ENCODE data around the gene ZNF701.
"Not testable (repeated sequence)": the region's sequence is repeated elsewhere in the genome, so short reads cannot be mapped to it uniquely, and the experiment has no call there.

The ZNF701 gene

DNA sequence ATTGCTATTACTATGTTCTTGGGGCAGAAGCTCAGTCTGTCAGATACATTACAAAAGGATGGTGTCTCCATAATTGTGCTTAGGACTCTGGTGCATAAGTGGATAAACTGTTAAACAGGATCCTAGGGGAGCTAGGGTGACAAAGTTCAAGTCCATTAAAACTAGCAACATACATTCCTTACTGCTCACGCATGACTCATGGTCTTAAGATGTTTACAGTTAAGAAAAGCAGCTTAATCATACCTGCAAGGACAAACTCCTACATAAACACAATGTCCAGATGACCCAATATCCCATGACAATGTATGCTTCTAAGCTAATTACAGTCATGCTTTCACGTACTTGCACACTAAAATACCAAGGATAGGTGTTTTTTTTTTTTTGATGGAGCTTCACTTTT lies 3.5 kb upstream of the ZNF701 start:
- peaks cover 5% of the 10 kb centered on the region for H3K4me1 ChIP-seq (ENCODE audit: control insufficient read depth, insufficient read depth, low read length, unreplicated experiment)
- no peak overlapping the region for H2AFZ ChIP-seq (ENCODE audit: low read length, unreplicated experiment)
- no peaks in the 10 kb centered on the region; the same call in 1 of the 2 replicates for H3K36me3 ChIP-seq (ENCODE audit: insufficient read depth, low read length)
- H3K4me3 ChIP-seq (ENCODE audit: low read depth, low read length): no peak overlapping the region
- H3K27ac ChIP-seq (ENCODE audit: low read depth, low read length): no peak overlapping the region
- H3K27me3 ChIP-seq (ENCODE audit: insufficient read depth, low read length): no peaks in the 10 kb centered on the region
- peaks cover 4% of the 10 kb centered on the region for H3K79me2 ChIP-seq (ENCODE audit: control insufficient read depth, insufficient read depth, low read length, unreplicated experiment)

GRCh38 chr19:52567921-52568320 lies 2.2 kb upstream of the ZNF701 start:
- Histone ChIP-seq H3K4me1 (ENCODE audit: control insufficient read depth, insufficient read depth, low read length, unreplicated experiment) (peaks cover 5% of the 10 kb centered on the region), H3K79me2 (ENCODE audit: control insufficient read depth, insufficient read depth, low read length, unreplicated experiment) (peaks cover 11% of the 10 kb centered on the region), H3K36me3 (ENCODE audit: insufficient read depth, low read length) (no peaks in the 10 kb centered on the region), H3K27ac (ENCODE audit: low read depth, low read length) (no peak overlapping the region), H3K27me3 (ENCODE audit: insufficient read depth, low read length) (no peaks in the 10 kb centered on the region), H3K4me3 (ENCODE audit: low read depth, low read length) (no peak overlapping the region), H2AFZ (ENCODE audit: low read length, unreplicated experiment) (no peak overlapping the region)

GRCh38 chr19:52569638-52569999 lies 468 bp upstream of the ZNF701 start:
- H3K79me2 ChIP-seq (ENCODE audit: control insufficient read depth, insufficient read depth, low read length, unreplicated experiment): peaks cover 11% of the 10 kb centered on the region
- not testable (repeated sequence) for H3K36me3 ChIP-seq (ENCODE audit: insufficient read depth, low read length); H3K4me1 ChIP-seq (ENCODE audit: control insufficient read depth, insufficient read depth, low read length, unreplicated experiment); H3K27me3 ChIP-seq (ENCODE audit: insufficient read depth, low read length); H3K27ac ChIP-seq (ENCODE audit: low read depth, low read length)
- H3K4me3 ChIP-seq (ENCODE audit: low read depth, low read length): peak overlapping the region; percentile 81
- H2AFZ ChIP-seq (ENCODE audit: low read length, unreplicated experiment): peak overlapping the region; percentile 36

GRCh38 chr19:52584736-52585440 lies 14.8 kb downstream of the ZNF701 start:
- no peak overlapping the region for H2AFZ ChIP-seq (ENCODE audit: low read length, unreplicated experiment)
- H3K4me3 ChIP-seq (ENCODE audit: low read depth, low read length): no peak overlapping the region
- H3K79me2 ChIP-seq (ENCODE audit: control insufficient read depth, insufficient read depth, low read length, unreplicated experiment): no peaks in the 10 kb centered on the region
- H3K36me3 ChIP-seq (ENCODE audit: insufficient read depth, low read length): peaks cover 24% of the 10 kb centered on the region
- no peak overlapping the region for H3K27ac ChIP-seq (ENCODE audit: low read depth, low read length)
- H3K27me3 ChIP-seq (ENCODE audit: insufficient read depth, low read length): no peaks in the 10 kb centered on the region
- H3K4me1 ChIP-seq (ENCODE audit: control insufficient read depth, insufficient read depth, low read length, unreplicated experiment): no peaks in the 10 kb centered on the region

DNA sequence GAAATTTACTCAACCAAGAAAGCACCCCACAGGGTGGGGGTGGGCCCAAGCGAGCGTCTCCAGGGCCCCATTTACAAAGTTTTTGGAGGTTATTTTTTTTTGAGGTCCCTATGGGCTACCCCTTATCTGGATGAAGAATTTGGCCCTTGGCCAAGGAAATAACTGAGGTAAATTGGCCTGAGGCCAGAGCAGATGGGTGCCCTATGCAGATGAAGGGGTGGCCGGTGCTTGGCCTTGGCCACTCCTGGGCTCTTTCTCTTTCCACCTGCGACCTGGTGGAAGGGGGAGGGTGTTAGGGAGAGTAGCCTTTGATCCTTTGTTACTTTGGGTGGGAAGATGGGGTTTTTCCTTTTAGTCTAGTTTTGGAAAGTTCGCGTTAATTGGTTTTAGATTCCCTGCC lies 15.5 kb downstream of the ZNF701 start:
- Histone ChIP-seq H2AFZ (ENCODE audit: low read length, unreplicated experiment) (no peak overlapping the region), H3K27me3 (ENCODE audit: insufficient read depth, low read length) (no peaks in the 10 kb centered on the region), H3K4me3 (ENCODE audit: low read depth, low read length) (no peak overlapping the region), H3K79me2 (ENCODE audit: control insufficient read depth, insufficient read depth, low read length, unreplicated experiment) (no peaks in the 10 kb centered on the region), H3K4me1 (ENCODE audit: control insufficient read depth, insufficient read depth, low read length, unreplicated experiment) (no peaks in the 10 kb centered on the region), H3K27ac (ENCODE audit: low read depth, low read length) (no peak overlapping the region), H3K36me3 (ENCODE audit: insufficient read depth, low read length) (peaks cover 20% of the 10 kb centered on the region)

DNA sequence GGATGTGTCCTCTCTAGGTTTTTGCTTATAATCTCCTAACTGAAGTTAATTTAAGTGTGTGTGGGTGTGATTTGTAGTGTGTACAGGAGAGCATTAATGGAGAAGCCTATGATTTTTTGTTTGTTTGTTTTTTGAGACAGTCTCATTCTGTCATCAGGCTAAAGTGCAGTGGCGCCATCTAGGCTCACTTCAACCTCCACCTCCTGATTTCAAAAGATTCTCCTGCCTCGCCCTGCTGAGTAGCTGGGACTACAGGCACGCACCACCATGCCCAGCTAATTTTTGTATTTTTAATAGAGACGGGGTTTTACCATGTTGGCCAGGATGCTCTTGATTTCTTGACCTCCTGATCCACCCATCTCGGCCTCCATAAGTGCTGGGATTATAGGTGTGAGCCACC lies 20.6 kb downstream of the ZNF701 start:
- Histone ChIP-seq H2AFZ (ENCODE audit: low read length, unreplicated experiment) (no peak overlapping the region), H3K4me1 (ENCODE audit: control insufficient read depth, insufficient read depth, low read length, unreplicated experiment) (no peaks in the 10 kb centered on the region), H3K4me3 (ENCODE audit: low read depth, low read length) (no peak overlapping the region), H3K27ac (ENCODE audit: low read depth, low read length) (no peak overlapping the region), H3K79me2 (ENCODE audit: control insufficient read depth, insufficient read depth, low read length, unreplicated experiment) (no peaks in the 10 kb centered on the region), H3K36me3 (ENCODE audit: insufficient read depth, low read length) (peaks cover 7% of the 10 kb centered on the region), H3K27me3 (ENCODE audit: insufficient read depth, low read length) (no peaks in the 10 kb centered on the region)

GRCh38 chr19:52592301-52592700 lies 22.2 kb downstream of the ZNF701 start:
- no peak overlapping the region for H3K4me3 ChIP-seq (ENCODE audit: low read depth, low read length)
- no peaks in the 10 kb centered on the region for H3K27me3 ChIP-seq (ENCODE audit: insufficient read depth, low read length)
- H3K4me1 ChIP-seq (ENCODE audit: control insufficient read depth, insufficient read depth, low read length, unreplicated experiment): no peaks in the 10 kb centered on the region
- no peaks in the 10 kb centered on the region for H3K79me2 ChIP-seq (ENCODE audit: control insufficient read depth, insufficient read depth, low read length, unreplicated experiment)
- H2AFZ ChIP-seq (ENCODE audit: low read length, unreplicated experiment): no peak overlapping the region
- no peak overlapping the region for H3K27ac ChIP-seq (ENCODE audit: low read depth, low read length)
- peaks cover 18% of the 10 kb centered on the region for H3K36me3 ChIP-seq (ENCODE audit: insufficient read depth, low read length)

GRCh38 chr19:52593441-52593840 lies 23.4 kb downstream of the ZNF701 start:
- H3K4me3 ChIP-seq (ENCODE audit: low read depth, low read length); H3K4me1 ChIP-seq (ENCODE audit: control insufficient read depth, insufficient read depth, low read length, unreplicated experiment); H2AFZ ChIP-seq (ENCODE audit: low read length, unreplicated experiment); H3K27ac ChIP-seq (ENCODE audit: low read depth, low read length); H3K79me2 ChIP-seq (ENCODE audit: control insufficient read depth, insufficient read depth, low read length, unreplicated experiment); H3K27me3 ChIP-seq (ENCODE audit: insufficient read depth, low read length): not testable (repeated sequence)
- peaks cover 18% of the 10 kb centered on the region for H3K36me3 ChIP-seq (ENCODE audit: insufficient read depth, low read length)

GRCh38 chr19:52599241-52599640 lies 29.2 kb downstream of the ZNF701 start:
- Histone ChIP-seq H3K27ac (ENCODE audit: low read depth, low read length) (no peak overlapping the region), H3K27me3 (ENCODE audit: insufficient read depth, low read length) (no peaks in the 10 kb centered on the region), H2AFZ (ENCODE audit: low read length, unreplicated experiment) (no peak overlapping the region), H3K79me2 (ENCODE audit: control insufficient read depth, insufficient read depth, low read length, unreplicated experiment) (no peaks in the 10 kb centered on the region), H3K4me1 (ENCODE audit: control insufficient read depth, insufficient read depth, low read length, unreplicated experiment) (peaks cover 6% of the 10 kb centered on the region), H3K36me3 (ENCODE audit: insufficient read depth, low read length) (peaks cover 14% of the 10 kb centered on the region), H3K4me3 (ENCODE audit: low read depth, low read length) (no peak overlapping the region)

DNA sequence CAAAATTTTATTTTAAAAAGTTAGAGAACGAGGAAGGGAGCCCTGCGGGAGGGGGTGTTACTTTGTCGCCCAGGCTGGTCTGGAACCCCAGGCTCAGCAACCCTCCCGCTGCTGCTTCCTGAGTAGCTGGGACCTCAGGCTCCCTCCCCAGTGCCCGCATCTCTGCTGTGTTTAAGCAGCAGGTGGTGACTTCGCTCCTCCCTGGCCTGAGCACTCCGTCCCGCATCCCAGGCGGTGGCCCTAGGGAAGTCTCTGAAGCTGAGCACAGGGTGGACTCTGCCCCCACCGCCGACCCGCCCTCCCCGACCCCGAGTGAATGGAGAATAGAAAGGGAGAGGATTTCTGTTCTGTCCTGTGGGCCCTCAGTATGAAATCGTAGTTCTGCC lies 30.5 kb downstream of the ZNF701 start:
- Histone ChIP-seq H3K27ac (ENCODE audit: low read depth, low read length) (no peak overlapping the region), H3K36me3 (ENCODE audit: insufficient read depth, low read length) (peaks cover 11% of the 10 kb centered on the region), H3K79me2 (ENCODE audit: control insufficient read depth, insufficient read depth, low read length, unreplicated experiment) (no peaks in the 10 kb centered on the region), H3K27me3 (ENCODE audit: insufficient read depth, low read length) (no peaks in the 10 kb centered on the region), H3K4me1 (ENCODE audit: control insufficient read depth, insufficient read depth, low read length, unreplicated experiment) (peaks cover 6% of the 10 kb centered on the region), H3K4me3 (ENCODE audit: low read depth, low read length) (peak overlapping the region; percentile 79), H2AFZ (ENCODE audit: low read length, unreplicated experiment) (no peak overlapping the region)

DNA sequence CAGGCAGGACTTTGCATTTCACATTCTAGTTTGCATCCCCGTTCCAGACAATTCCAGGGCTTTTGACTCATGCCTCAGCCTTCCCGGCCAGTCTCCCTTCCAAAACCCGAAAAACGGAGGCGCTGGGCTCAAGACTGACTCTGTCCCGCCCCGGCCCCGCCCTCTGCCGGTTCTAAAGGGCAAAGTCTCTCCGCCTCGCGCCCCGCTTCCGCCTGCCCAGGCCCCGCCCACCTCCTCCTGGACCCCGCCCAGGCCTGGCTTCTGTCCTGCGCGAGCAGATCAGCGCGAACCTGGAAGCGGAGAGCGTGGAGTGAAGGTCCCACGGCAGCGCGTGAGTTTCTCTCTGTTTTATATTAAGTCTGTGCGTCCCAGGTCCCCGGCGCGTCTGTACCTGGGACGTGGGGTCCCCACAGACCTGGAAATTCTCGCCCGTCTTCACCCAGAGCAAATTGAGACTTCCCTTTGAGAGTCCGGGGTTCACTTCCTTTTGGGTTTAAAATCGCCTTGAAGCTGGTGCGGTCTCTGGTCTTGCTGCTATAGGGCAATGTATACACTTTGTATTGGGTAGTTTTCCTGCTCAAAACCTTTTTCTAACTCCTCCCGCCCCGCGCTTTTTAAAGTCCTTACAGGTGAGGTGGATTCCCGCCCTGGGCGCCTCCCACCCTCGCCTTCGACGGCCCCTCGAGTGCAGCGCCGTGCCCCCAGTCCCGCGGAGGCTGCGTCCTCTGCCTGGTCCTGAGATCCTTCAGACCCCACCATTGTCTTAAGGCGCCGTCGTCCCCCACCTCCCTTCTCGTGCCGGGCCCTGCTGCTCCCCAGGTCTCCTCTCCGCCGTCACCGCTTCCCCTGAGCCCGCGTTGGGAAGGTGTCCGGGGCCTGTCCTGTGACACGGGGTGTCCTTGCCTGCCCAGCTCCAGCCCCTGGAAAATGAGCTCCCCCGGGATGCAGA lies 31.2 kb downstream of the ZNF701 start:
- H3K4me3 ChIP-seq (ENCODE audit: low read depth, low read length): peak overlapping the region; percentile 79
- peaks cover under 1% of the 10 kb centered on the region for H3K79me2 ChIP-seq (ENCODE audit: control insufficient read depth, insufficient read depth, low read length, unreplicated experiment)
- peaks cover 5% of the 10 kb centered on the region for H3K36me3 ChIP-seq (ENCODE audit: insufficient read depth, low read length)
- peaks cover 6% of the 10 kb centered on the region for H3K4me1 ChIP-seq (ENCODE audit: control insufficient read depth, insufficient read depth, low read length, unreplicated experiment)
- no peak overlapping the region for H2AFZ ChIP-seq (ENCODE audit: low read length, unreplicated experiment)
- H3K27ac ChIP-seq (ENCODE audit: low read depth, low read length): no peak overlapping the region
- no peaks in the 10 kb centered on the region for H3K27me3 ChIP-seq (ENCODE audit: insufficient read depth, low read length)

Measured in ACC112 (cell line).